Activated T-helper 2 cell treated with anti-CD3 and anti-CD28 coated beads, Interferon-gamma antibody, Interleukin-2, Interleukin-4, amounts not matched to agents 10 μg/mL and 5 μg/mL and 100 μg/mL, durations not matched to agents 14 hours and 24 hours and 36 hours (primary cell): ENCODE measurements around the gene CFAP100. TPM values are rescaled to one million over a fixed set of nuclear protein-coding genes. Genes with fewer than 3 reads are reported as not detected.

Experiments
- DNase-seq: peaks from one replicate; pipeline ENCODE4 v3.0.0; 2021; ENCODE audit warnings: low spot score
- H3K27ac Mint-ChIP-seq: one replicate; pipeline ENCODE4 v1.8.0; 2021; ENCODE audit warnings: mixed read lengths
- H3K27me3 Mint-ChIP-seq: one replicate; pipeline ENCODE4 v1.8.0; 2021; ENCODE audit warnings: low read depth, mixed read lengths
- H3K36me3 Mint-ChIP-seq: one replicate; pipeline ENCODE4 v1.8.0; 2021; ENCODE audit warnings: low read depth, mixed read lengths
- H3K4me1 Mint-ChIP-seq: one replicate; pipeline ENCODE4 v1.8.0; 2021; ENCODE audit warnings: low read depth, mixed read lengths
- H3K4me3 Mint-ChIP-seq: one replicate; pipeline ENCODE4 v1.8.0; 2021; ENCODE audit warnings: low read depth, mild to moderate bottlenecking, moderate library complexity, mixed read lengths
- H3K9me3 Mint-ChIP-seq: one replicate; pipeline ENCODE4 v1.8.0; 2021; ENCODE audit warnings: mixed read lengths
- intact Hi-C: fragments of 100-400 bp; cut with micrococcal nuclease; formaldehyde crosslinking; loops from one replicate; pipeline ENCODE4 v1.15.1; 2023
- total RNA-seq: library from RNA; stranded (reverse); gene quantifications from 2 replicates; pipeline ENCODE4 v1.2.3, GENCODE V29; 2022

CFAP100 gene
- total RNA-seq, 1 donor from 2014 or later: not detected

- Mint-ChIP-seq H3K4me3 (no peak overlapping the region), H3K9me3 (no peaks in the 10 kb centered on the region), H3K4me1 (no peaks in the 10 kb centered on the region), H3K27ac (no peak overlapping the region), H3K27me3 (no peaks in the 10 kb centered on the region), H3K36me3 (no peaks in the 10 kb centered on the region)
- DNase-seq: no peak
- intact Hi-C loops: no loop called here
These were observed 24.0 kb downstream of the CFAP100 start for GRCh38 chr3:126418661-126419131.

DNA sequence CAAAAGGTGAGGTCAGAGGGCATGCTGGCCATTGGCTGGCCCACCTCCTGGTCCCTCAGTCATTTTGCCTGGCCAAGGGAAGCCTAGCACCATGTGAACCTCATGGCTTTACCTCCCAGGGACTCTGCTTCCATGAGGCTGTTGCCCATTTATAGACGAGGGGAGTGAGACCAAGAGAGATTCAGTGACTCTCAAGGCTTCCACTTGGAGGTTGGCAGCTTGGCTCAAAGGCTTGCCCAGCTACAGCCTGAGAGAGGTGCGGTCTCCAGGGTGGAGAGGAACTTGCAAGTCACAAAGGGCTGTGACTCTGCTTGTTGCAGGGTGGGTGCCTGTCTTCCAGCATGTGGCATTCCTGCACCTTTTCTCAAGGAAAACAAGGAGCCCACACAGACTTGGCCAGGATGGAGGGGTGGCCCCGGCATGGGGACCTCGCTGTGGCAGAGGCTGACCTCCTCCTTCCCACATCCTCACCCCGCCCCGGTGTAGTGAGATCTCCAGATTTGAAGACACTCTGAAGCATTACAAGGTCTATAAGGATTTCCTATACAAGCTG, 24.5 kb downstream of the CFAP100 start:
- no peak for DNase-seq
- Mint-ChIP-seq H3K36me3 (no peaks in the 10 kb centered on the region), H3K4me3 (no peak overlapping the region), H3K4me1 (no peaks in the 10 kb centered on the region), H3K27ac (no peak overlapping the region), H3K9me3 (no peaks in the 10 kb centered on the region), H3K27me3 (no peaks in the 10 kb centered on the region)
- intact Hi-C loops: no loop called here

DNA sequence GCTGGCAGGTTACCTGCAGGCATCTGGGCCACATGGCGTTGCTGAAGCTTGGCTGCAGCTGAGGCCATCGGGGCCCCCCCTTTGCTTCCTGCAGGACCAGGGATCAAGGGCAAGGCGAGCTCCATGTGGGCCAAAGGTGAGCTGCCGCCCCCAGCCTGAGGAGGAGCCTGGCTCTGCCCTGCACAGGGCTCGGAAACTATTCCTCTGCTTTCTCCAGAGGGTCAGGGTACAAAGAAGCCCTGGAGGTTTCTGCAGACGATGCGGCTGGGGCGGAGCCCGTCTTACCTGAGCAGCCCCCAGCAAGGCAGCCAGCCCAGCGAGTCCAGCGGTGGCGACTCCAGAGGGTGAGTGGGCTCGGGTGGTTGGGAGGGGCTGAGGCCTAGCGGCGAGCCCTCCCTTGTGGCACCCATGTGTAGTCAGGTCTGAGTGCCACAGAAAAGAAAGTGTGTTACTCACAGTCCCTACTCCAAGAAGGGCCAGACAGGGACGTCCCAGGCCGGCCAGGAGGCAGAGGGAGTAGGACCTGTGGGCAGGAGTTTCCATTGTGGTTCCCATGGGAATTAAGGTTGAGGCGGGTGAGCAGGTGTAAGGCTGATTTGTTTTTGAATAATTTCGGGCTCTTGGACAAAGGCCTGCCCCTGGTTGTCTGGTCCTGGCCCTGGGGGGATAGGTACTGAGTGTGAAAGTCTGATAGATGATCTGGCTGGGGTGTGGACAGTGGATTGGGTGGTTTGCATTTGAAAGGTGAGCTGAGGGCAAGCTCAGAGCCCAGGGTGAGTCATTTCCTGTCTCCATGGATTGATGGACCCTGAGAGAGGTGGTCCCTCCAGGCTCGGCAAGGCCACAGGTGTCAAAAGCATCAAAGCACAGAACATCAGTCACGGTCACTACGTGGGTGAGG, 25.4 kb downstream of the CFAP100 start:
- no peaks in the 10 kb centered on the region for H3K4me1 Mint-ChIP-seq
- H3K36me3 Mint-ChIP-seq: no peaks in the 10 kb centered on the region
- no peak for DNase-seq
- no peak overlapping the region for H3K4me3 Mint-ChIP-seq
- H3K9me3 Mint-ChIP-seq: no peaks in the 10 kb centered on the region
- no peaks in the 10 kb centered on the region for H3K27me3 Mint-ChIP-seq
- intact Hi-C loops: no loop called here
- no peak overlapping the region for H3K27ac Mint-ChIP-seq

- Mint-ChIP-seq H3K4me3 (no peak overlapping the region), H3K4me1 (no peaks in the 10 kb centered on the region), H3K27me3 (no peaks in the 10 kb centered on the region), H3K27ac (no peak overlapping the region), H3K36me3 (no peaks in the 10 kb centered on the region), H3K9me3 (peaks cover 10% of the 10 kb centered on the region)
- DNase-seq: no peak
- intact Hi-C loops: no loop called here
These were observed 26.9 kb downstream of the CFAP100 start for GRCh38 chr3:126421573-126422119.

GRCh38 chr3:126422121-126422520, 27.4 kb downstream of the CFAP100 start:
- no peak overlapping the region for H3K4me3 Mint-ChIP-seq
- intact Hi-C loops: no loop called here
- peaks cover 15% of the 10 kb centered on the region for H3K9me3 Mint-ChIP-seq
- H3K27ac Mint-ChIP-seq: no peak overlapping the region
- H3K27me3 Mint-ChIP-seq: no peaks in the 10 kb centered on the region
- DNase-seq: no peak
- no peaks in the 10 kb centered on the region for H3K36me3 Mint-ChIP-seq
- no peaks in the 10 kb centered on the region for H3K4me1 Mint-ChIP-seq

- Mint-ChIP-seq H3K9me3 (peaks cover 20% of the 10 kb centered on the region), H3K4me1 (no peaks in the 10 kb centered on the region), H3K36me3 (no peaks in the 10 kb centered on the region), H3K4me3 (no peak overlapping the region), H3K27ac (no peak overlapping the region), H3K27me3 (no peaks in the 10 kb centered on the region)
- no peak for DNase-seq
- intact Hi-C loops: no loop called here
These were observed 27.9 kb downstream of the CFAP100 start for GRCh38 chr3:126422571-126423091.

- Mint-ChIP-seq H3K9me3 (peaks cover 21% of the 10 kb centered on the region), H3K27ac (no peak overlapping the region)
These were observed 28.7 kb downstream of the CFAP100 start for GRCh38 chr3:126423191-126424038.

DNA sequence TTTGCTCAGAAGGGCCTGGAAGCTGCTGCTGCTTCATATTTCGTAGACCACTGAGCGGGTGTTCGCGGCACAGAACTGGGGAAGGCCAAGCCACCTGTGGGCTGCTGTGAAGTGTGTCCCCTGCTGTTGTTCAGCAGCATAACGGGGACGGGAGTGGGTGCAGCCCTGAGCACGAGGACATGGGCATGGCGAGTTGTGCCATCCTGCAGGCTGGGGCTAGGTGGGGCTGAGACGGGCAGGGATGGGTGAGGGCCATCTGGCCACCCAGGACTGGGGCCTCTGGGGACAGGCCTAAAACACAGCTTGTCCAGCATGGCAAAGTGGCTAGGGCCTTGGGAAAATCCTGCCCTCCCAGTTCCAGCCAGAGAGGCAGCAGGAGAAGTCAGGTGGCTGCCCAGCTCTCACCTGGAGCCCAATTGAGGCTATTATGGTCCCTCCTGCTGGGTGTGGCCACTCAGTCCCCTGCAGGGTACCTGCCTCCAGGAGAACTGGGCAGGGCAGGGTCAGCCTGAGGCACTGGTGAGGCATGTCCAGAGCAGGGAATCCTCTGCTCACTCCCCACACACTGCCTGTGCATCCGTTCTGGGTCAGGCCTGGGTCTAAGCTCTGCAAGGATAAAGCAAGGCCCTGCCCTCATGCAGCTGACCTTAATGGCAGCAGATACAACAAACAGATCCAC, 29.5 kb downstream of the CFAP100 start:
- Mint-ChIP-seq H3K4me1 (no peaks in the 10 kb centered on the region), H3K9me3 (peaks cover 21% of the 10 kb centered on the region), H3K36me3 (no peaks in the 10 kb centered on the region), H3K4me3 (no peak overlapping the region), H3K27ac (no peak overlapping the region), H3K27me3 (no peaks in the 10 kb centered on the region)
- no peak for DNase-seq
- intact Hi-C loops: no loop called here

More at GRCh38 chr3:126423191-126424038, 28.7 kb downstream of the CFAP100 start:
- no peaks in the 10 kb centered on the region for H3K27me3 Mint-ChIP-seq
- H3K4me1 Mint-ChIP-seq: no peaks in the 10 kb centered on the region
- H3K4me3 Mint-ChIP-seq: no peak overlapping the region
- no peak for DNase-seq
- no peaks in the 10 kb centered on the region for H3K36me3 Mint-ChIP-seq
- intact Hi-C loops: no loop called here

DNA sequence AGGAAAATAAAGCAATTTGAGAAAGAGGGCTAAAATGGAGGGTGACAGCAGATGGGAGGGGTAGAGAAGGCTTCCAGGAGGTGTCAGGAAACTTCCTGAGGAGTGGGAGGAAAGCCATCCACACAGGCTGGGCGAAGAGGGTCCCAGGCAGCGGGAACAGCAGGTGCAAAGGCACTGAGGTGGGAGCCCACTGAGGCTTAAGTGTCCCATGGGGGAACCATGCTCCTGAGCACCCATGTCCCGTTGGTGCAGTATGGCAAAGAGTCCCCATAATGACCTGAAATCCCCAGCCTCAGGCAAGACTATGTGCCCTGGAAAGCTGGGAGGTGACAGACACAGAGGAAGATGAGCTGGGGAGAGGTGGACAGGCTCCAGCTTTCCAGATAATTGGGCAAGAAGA, 30.0 kb downstream of the CFAP100 start:
- Mint-ChIP-seq H3K27ac (no peak overlapping the region), H3K4me3 (no peak overlapping the region)

DNA sequence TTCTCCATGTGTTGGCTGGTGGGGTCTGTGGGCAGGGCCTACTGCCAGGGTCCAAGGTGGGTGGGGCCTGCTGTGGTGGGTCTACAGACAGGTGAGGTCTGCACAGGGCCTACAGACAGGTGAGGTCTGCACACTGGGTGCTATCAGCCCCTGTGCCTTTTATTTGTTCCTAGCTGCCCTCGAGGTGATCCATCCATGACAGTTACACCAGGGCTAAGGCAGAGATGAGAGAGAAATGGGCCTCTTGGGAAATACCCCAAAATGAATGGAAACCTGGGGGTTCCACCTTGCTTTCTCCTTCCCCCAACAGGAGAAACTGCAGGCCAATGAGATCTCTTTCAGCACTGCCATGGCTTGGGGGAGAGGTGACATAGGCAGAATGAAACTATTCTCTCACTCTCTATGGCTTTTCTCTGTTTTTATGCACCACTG, 36.4 kb downstream of the CFAP100 start:
- no peaks in the 10 kb centered on the region for H3K36me3 Mint-ChIP-seq
- no peak overlapping the region for H3K27ac Mint-ChIP-seq
- H3K27me3 Mint-ChIP-seq: no peaks in the 10 kb centered on the region
- H3K4me1 Mint-ChIP-seq: peaks cover 1% of the 10 kb centered on the region
- H3K4me3 Mint-ChIP-seq: no peak overlapping the region
- peaks cover 13% of the 10 kb centered on the region for H3K9me3 Mint-ChIP-seq
- no peak for DNase-seq
- intact Hi-C loops: no loop called here

More for the DNA sequence above, 30.0 kb downstream of the CFAP100 start:
- Mint-ChIP-seq H3K36me3 (no peaks in the 10 kb centered on the region), H3K27me3 (no peaks in the 10 kb centered on the region), H3K9me3 (peaks cover 21% of the 10 kb centered on the region), H3K4me1 (no peaks in the 10 kb centered on the region)
- DNase-seq: no peak
- intact Hi-C loops: no loop called here

DNA sequence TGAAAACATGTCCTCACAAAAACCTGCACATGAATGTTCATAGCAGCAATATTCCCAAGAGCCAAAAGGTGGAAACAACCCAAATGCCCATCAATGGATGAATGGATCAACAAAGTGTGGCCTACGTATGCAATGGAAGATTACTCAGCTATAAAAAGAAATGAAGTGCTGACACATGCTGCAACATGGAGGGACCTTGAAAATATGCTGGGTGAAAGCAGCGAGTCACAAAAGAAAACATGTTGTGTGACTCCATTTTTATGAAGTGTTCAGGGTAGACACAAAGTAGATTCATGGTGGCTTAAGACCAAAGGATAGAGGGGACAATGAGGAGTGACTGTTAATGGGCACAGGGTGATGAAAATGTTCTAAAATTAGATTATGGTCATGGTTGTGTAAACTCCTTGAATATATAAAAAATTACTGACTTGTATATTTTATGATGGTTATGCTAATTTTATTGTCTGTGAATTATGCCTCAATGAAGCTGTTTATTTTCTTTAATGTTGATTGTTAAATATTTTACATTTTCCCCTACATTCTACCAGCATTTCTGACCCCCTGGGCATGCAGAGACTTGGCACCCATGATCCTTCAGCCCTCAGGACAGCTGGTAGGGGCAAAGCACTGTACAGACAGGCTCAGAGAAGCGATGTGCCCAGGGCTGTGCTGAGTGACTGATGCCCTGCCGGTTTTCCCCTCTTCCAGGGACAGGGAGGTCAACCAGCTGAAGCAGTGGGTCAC, 37.8 kb downstream of the CFAP100 start:
- H3K4me1 Mint-ChIP-seq: peaks cover 1% of the 10 kb centered on the region
- H3K27ac Mint-ChIP-seq: no peak overlapping the region
- no peak for DNase-seq
- no peaks in the 10 kb centered on the region for H3K27me3 Mint-ChIP-seq
- H3K9me3 Mint-ChIP-seq: peaks cover 3% of the 10 kb centered on the region
- H3K4me3 Mint-ChIP-seq: no peak overlapping the region
- intact Hi-C loops: no loop called here
- peaks cover 6% of the 10 kb centered on the region for H3K36me3 Mint-ChIP-seq
